Memory B cell (primary cell): ENCODE measurements around the gene ATP6V0B.

Source experiments
- ATAC-seq: fragments of 150-1000 bp; cut with Tn5 transposase; 2 replicates; pipeline ENCODE4 v1.10.0; 2021; ENCODE audit warnings: low read depth, mild to moderate bottlenecking, moderate library complexity
- DNase-seq, 2 donors: peaks; one replicate each; pipeline ENCODE4 v3.0.0; 2022; ENCODE audit warnings: low spot score in 2 of 2
- H3K27ac Mint-ChIP-seq: one replicate; pipeline ENCODE4 v1.8.0; 2022; ENCODE audit warnings: mild to moderate bottlenecking, moderate library complexity, mixed read lengths
- H3K27me3 Mint-ChIP-seq: one replicate; pipeline ENCODE4 v1.8.0; 2022; ENCODE audit warnings: mixed read lengths
- H3K36me3 Mint-ChIP-seq: one replicate; pipeline ENCODE4 v1.8.0; 2022; ENCODE audit warnings: mild to moderate bottlenecking, mixed read lengths
- H3K4me1 Mint-ChIP-seq: one replicate; pipeline ENCODE4 v1.8.0; 2022; ENCODE audit warnings: mixed read lengths
- H3K4me3 Mint-ChIP-seq: one replicate; pipeline ENCODE4 v1.8.0; 2022; ENCODE audit warnings: mild to moderate bottlenecking, moderate library complexity, mixed read lengths
- H3K9me3 Mint-ChIP-seq: one replicate; pipeline ENCODE4 v1.8.0; 2022; ENCODE audit warnings: mixed read lengths

The ATP6V0B gene

DNA sequence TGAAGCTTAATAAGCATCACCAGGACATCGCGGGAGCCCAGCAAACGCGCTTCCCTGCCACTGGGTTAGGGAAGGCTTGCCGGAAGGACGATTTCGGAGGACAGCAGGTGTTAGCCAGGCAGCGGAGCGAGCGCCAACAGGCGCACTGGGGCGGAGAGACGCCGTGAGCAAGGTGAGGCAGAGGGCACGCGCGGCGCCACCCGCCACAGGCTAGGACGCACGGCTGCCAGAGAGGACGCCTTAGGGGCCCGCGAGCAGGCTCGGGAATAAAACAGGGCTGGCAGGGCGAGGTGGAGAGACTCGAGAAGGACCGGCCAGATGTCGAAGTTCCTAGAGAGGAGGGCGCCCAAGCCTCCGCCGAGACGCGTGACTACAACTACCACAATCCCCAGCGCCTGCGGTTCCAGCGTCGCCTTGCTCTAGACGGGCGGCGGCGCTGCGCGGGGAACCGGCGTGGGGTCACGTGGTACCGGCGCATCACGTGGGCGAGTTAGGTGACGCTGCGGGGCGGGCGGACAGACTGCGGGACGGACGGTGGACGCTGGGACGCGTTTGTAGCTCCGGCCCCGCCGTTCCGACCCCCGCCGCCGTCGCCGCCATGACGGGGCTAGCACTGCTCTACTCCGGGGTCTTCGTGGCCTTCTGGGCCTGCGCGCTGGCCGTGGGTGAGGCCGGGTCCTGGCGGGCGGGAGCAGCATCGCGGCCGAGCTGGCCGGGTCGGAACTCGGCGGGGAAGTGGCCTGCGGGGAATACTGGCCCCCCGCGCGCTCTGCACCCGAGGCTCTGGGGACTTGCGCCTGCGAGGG, at the start of gene ATP6V0B:
Gene ATP6V0B (plus strand): TSS at position 518 of the 806 bp plus-strand sequence. CDS start 81 bp downstream, at position 599.
- Mint-ChIP-seq H3K27ac (peak within 1 kb of the TSS; percentile 91), H3K36me3 (peaks cover 19% of the 10 kb centered on the region), H3K9me3 (no peaks in the 10 kb centered on the region), H3K27me3 (no peaks in the 10 kb centered on the region), H3K4me1 (peaks cover 48% of the 10 kb centered on the region), H3K4me3 (peak within 1 kb of the TSS; percentile 96)
- DNase-seq (peak; percentile 85 to 86), ATAC-seq (peak; percentile 76)

DNA sequence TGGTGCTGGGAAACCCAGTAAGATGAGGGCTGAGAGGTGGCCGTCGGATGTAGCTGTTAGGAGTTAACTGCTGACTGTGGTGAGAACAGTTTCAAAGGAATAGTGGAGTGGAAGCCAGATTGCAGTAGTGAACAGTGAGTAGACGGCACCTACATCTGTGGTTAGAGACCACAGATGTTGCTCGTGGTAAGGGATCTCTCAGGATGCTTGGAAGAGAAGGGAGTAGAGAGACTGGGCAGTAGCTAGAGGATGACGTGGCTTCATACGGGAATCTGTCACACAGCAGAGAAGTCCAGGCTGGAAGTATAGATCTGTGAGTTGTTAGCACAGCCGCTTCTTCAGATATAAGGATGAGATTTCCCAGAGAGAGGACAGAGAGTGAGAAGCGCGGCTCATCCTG, 48.9 kb upstream of the ATP6V0B start:
- Mint-ChIP-seq H3K27me3 (no peaks in the 10 kb centered on the region), H3K4me1 (no peaks in the 10 kb centered on the region), H3K9me3 (no peaks in the 10 kb centered on the region), H3K36me3 (peaks cover 12% of the 10 kb centered on the region), H3K27ac (no peak overlapping the region), H3K4me3 (no peak overlapping the region)
- DNase-seq (no peak), ATAC-seq (no peak)

GRCh38 chr1:43930168-43930948, 44.4 kb upstream of the ATP6V0B start:
- ATAC-seq (peak; percentile 32), DNase-seq (no peak)
- peaks cover 10% of the 10 kb centered on the region for H3K36me3 Mint-ChIP-seq
- peaks cover 13% of the 10 kb centered on the region for H3K27me3 Mint-ChIP-seq
- no peak overlapping the region for H3K27ac Mint-ChIP-seq
- no peaks in the 10 kb centered on the region for H3K9me3 Mint-ChIP-seq
- H3K4me1 Mint-ChIP-seq: peaks cover 11% of the 10 kb centered on the region
- H3K4me3 Mint-ChIP-seq: no peak overlapping the region

DNA sequence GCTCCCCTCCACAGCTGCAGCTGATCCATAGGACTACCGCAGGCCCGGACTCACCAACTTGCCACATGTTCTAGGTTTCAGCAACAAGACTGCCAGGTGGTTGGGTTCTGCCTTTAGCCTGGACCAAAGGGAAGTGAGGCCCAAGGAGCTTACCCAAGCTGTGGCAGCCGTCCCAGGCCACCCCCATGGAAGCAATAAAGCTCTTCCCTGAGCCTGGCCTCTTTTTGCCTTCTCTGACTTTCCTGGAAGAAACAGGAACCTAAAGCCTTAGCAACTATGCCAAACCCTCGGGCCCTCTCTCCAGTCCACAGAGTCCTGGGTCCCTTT, 43.8 kb upstream of the ATP6V0B start:
- peaks cover 16% of the 10 kb centered on the region for H3K27me3 Mint-ChIP-seq
- H3K36me3 Mint-ChIP-seq: peaks cover 5% of the 10 kb centered on the region
- DNase-seq (no peak), ATAC-seq (no peak)
- no peak overlapping the region for H3K4me3 Mint-ChIP-seq
- no peaks in the 10 kb centered on the region for H3K9me3 Mint-ChIP-seq
- H3K4me1 Mint-ChIP-seq: peaks cover 11% of the 10 kb centered on the region
- no peak overlapping the region for H3K27ac Mint-ChIP-seq

GRCh38 chr1:43931711-43932660, 42.8 kb upstream of the ATP6V0B start:
- no peak overlapping the region for H3K4me3 Mint-ChIP-seq

GRCh38 chr1:43932786-43933385, 41.9 kb upstream of the ATP6V0B start:
- peaks cover 11% of the 10 kb centered on the region for H3K4me1 Mint-ChIP-seq
- DNase-seq (no peak), ATAC-seq (no peak)
- H3K27ac Mint-ChIP-seq: no peak overlapping the region
- H3K4me3 Mint-ChIP-seq: no peak overlapping the region
- peaks cover 3% of the 10 kb centered on the region for H3K36me3 Mint-ChIP-seq
- peaks cover 16% of the 10 kb centered on the region for H3K27me3 Mint-ChIP-seq
- H3K9me3 Mint-ChIP-seq: no peaks in the 10 kb centered on the region

More at GRCh38 chr1:43931711-43932660, 42.8 kb upstream of the ATP6V0B start:
- DNase-seq (no peak), ATAC-seq (no peak)
- Mint-ChIP-seq H3K27me3 (peaks cover 16% of the 10 kb centered on the region), H3K4me1 (peaks cover 11% of the 10 kb centered on the region), H3K27ac (no peak overlapping the region), H3K36me3 (peaks cover 3% of the 10 kb centered on the region), H3K9me3 (no peaks in the 10 kb centered on the region)

DNA sequence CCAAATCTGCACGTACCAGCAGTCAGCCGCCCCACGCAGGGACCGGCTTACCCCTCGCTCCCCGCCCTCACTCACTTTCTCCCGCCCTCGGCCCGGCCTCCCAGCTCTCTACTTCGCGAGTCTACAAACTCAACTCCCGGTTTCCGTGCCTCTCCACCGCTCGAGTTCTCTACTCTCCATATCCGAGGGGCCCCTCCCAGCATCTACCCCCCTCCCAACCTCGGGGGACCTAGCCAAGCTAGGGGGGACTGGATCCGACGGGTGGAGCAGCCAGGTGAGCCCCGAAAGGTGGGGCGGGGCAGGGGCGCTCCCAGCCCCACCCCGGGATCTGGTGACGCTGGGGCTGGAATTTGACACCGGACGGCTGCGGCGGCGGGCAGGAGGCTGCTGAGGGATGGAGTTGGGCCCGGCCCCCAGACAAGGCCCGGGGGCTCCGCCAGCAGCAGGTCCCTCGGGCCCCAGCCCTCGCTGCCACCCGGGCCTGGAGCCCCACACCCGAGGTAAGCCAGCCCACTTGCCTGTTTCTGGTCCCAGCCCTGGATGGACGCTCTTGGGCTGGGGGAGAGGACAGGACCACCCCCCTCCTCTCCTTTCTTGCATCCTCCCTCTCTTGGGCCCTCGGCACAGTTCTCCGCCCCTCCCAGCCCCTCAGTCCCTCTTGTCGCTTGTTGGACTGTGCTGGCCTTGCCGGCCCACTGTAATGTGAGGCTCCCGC, 41.2 kb upstream of the ATP6V0B start, which contains the start of gene ARTN:
Gene ARTN (plus strand): TSS at position 416 of the 715 bp plus-strand sequence. CDS start 1,856 bp downstream, outside the sequence.
- peaks cover 16% of the 10 kb centered on the region for H3K27me3 Mint-ChIP-seq
- H3K36me3 Mint-ChIP-seq: peaks cover 3% of the 10 kb centered on the region
- no peak within 1 kb of the TSS for H3K27ac Mint-ChIP-seq
- ATAC-seq (no peak), DNase-seq (no peak)
- H3K4me3 Mint-ChIP-seq: peak within 1 kb of the TSS; percentile 4
- H3K9me3 Mint-ChIP-seq: no peaks in the 10 kb centered on the region
- peaks cover 11% of the 10 kb centered on the region for H3K4me1 Mint-ChIP-seq

DNA sequence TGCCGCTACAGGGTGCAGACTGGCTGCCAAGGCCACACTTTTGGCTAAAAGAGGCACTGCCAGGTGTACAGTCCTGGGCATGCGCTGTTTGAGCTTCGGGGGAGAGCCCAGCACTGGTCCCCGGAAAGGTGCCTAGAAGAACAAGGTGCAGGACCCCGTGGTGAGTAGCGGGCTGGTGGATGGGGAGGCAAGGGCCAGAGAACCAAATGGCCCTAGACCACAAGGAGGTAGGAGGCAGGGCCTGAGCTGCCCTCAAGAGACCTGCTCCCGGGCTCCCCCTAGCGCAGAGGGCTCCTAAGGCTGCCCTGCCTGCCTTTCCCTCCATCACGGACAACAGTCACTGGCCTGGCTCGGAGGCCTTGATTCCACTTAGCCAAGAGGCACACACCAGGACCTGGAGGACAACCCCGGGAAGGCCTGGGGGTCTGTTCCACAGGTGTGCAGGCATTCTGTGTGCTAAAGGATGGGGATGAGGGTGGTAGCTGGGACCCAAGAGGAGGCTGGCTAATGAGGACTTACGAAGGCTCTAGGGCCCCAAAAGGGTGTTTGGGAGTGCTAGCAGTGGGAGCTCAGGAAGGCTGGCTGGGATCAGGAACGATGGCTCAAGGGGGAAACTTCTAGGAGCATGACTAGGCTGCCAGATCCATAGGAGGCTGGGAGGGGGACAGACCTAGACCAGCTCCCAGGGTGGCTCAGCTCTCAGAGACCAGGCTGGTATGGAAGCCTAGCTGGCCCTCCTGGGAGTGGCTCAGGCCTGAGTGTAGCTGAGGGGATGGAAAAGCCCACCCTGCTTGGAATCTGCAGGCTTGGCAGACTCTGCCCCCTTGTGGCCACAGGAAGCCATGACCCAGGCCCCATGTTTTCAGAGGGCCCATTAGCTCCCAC, 40.4 kb upstream of the ATP6V0B start:
- peak overlapping the region; percentile 4 for H3K4me3 Mint-ChIP-seq
- H3K27me3 Mint-ChIP-seq: peaks cover 16% of the 10 kb centered on the region
- H3K27ac Mint-ChIP-seq: no peak overlapping the region
- no peaks in the 10 kb centered on the region for H3K9me3 Mint-ChIP-seq
- ATAC-seq (peak; percentile 74), DNase-seq (peak; percentile 42 to 65)
- peaks cover 3% of the 10 kb centered on the region for H3K36me3 Mint-ChIP-seq
- H3K4me1 Mint-ChIP-seq: peaks cover 11% of the 10 kb centered on the region

DNA sequence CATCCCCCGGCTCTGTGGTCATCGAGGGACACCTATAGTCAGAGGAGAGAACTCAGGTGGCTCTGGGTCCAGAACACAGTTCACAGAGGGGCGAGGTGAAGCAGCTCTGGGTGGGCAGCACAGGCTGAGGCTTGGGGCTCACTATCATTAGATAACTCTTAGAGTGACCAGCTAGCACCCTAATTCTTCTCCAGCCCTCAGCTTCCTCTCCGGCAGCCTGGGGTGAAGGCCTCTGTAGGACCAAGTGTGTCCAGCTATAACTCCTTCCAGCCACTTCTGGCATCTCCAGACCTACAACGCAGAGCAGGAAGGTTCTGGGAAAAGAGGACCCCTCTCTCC, 39.8 kb upstream of the ATP6V0B start:
- H3K9me3 Mint-ChIP-seq: no peaks in the 10 kb centered on the region
- H3K27me3 Mint-ChIP-seq: peaks cover 16% of the 10 kb centered on the region
- peaks cover 7% of the 10 kb centered on the region for H3K36me3 Mint-ChIP-seq
- peaks cover 15% of the 10 kb centered on the region for H3K4me1 Mint-ChIP-seq
- no peak overlapping the region for H3K27ac Mint-ChIP-seq
- ATAC-seq: no peak
- no peak for DNase-seq
- no peak overlapping the region for H3K4me3 Mint-ChIP-seq

DNA sequence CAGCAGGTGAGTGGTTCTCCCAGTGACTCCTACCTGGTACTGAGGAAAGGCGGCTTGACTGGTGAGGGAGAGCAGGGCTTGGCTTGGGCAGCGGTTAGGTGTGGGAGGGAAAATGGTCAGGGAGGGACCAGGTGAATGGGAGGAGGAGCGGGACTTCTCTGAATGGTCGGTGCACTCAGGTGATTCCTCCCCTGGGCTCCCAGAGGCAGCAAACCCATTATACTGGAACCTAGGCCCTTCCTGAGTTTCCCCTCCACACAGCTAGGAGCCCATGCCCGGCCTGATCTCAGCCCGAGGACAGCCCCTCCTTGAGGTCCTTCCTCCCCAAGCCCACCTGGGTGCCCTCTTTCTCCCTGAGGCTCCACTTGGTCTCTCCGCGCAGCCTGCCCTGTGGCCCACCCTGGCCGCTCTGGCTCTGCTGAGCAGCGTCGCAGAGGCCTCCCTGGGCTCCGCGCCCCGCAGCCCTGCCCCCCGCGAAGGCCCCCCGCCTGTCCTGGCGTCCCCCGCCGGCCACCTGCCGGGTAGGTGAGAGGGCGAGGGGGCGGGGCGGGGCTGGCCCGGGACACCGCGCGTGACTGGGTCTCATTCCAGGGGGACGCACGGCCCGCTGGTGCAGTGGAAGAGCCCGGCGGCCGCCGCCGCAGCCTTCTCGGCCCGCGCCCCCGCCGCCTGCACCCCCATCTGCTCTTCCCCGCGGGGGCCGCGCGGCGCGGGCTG, 38.9 kb upstream of the ATP6V0B start:
- Mint-ChIP-seq H3K4me3 (no peak overlapping the region), H3K27ac (no peak overlapping the region), H3K36me3 (peaks cover 10% of the 10 kb centered on the region), H3K27me3 (peaks cover 16% of the 10 kb centered on the region), H3K4me1 (peaks cover 15% of the 10 kb centered on the region), H3K9me3 (no peaks in the 10 kb centered on the region)
- DNase-seq (no peak), ATAC-seq (no peak)

- no peaks in the 10 kb centered on the region for H3K9me3 Mint-ChIP-seq
- H3K27ac Mint-ChIP-seq: no peak overlapping the region
- no peak for DNase-seq
- H3K4me3 Mint-ChIP-seq: peak overlapping the region; percentile 61
- ATAC-seq: peak; percentile 39
- peaks cover 10% of the 10 kb centered on the region for H3K36me3 Mint-ChIP-seq
- peaks cover 16% of the 10 kb centered on the region for H3K27me3 Mint-ChIP-seq
- H3K4me1 Mint-ChIP-seq: peaks cover 15% of the 10 kb centered on the region
Observed at GRCh38 chr1:43936431-43937151, 38.2 kb upstream of the ATP6V0B start.
